GM12891 (cell line): ENCODE results near the gene CCDC178.

Experiments used
- POLR2A ChIP-seq: IDR thresholded peaks from 2 replicates; pipeline ENCODE4 v1.6.1; 2011; ENCODE audit warnings: low read depth, low read length, control low read depth
- POLR2AphosphoS5 ChIP-seq: IDR thresholded peaks from 2 replicates; pipeline ENCODE4 v1.6.1; 2011; ENCODE audit warnings: low read depth, low read length, control low read depth

- no peak for TF ChIP-seq POLR2A
- TF ChIP-seq POLR2AphosphoS5 = no peak
Observed at GRCh38 chr18:32893915-32894314, 546.6 kb downstream of the CCDC178 start.
